NCI-H2196 (cell line): ENCODE data around the gene SNCA.
A peak's percentile ranks its signal among the peaks of the same experiment; 100 is the strongest.

Source experiments
- DNase-seq: peaks from one replicate; lab custom pipeline; 2025; ENCODE audit not compliant: unreplicated experiment; lab: John Stamatoyannopoulos, UW

The SNCA gene

GRCh38 chr4:89814362-89814761 is 22.6 kb downstream of the SNCA start:
- DNase-seq, result no peak

DNA sequence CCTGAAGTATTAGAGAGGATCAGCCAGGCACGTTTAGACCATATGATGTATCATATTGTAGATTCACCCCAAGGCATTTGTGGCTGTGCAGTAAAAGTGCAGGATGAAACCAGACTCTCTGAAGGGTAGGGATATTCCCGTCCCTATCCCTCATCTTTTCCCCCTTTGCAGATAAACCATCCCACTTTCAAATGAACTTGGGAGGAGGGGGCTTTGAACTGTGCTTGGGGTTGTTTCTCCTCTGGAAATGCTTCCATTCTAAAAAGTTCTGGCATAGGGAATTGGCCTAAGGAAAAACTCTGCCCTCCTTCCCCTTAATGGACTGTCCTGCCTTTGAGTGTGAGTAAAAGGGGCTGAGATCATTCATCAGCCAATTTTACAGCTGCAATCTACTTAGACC is 23.8 kb downstream of the SNCA start:
- DNase-seq, result no peak

GRCh38 chr4:89807441-89808140 is 29.4 kb downstream of the SNCA start:
- DNase-seq, result no peak

DNA sequence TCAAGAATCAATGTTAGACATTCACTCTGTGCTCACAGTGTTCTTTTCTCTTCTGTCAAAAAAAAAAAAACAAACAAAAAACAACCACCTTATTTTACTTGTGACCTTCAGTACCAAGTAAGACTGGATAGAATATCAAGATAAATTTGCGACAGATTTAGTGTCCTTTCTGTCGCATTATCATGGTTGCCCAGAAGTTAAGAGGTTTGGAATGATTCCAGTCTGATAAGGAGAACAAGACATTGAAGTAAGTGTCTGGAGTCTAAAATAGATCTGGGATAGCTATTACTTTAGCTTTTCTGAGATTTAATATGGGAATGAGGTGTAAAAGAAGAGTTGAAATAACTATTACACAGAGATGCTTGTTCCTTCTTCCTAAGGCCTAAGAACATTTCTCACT is 31.7 kb downstream of the SNCA start:
- no peak for DNase-seq

- no peak for DNase-seq
These were observed 33.0 kb downstream of the SNCA start for GRCh38 chr4:89803915-89804314.

DNA sequence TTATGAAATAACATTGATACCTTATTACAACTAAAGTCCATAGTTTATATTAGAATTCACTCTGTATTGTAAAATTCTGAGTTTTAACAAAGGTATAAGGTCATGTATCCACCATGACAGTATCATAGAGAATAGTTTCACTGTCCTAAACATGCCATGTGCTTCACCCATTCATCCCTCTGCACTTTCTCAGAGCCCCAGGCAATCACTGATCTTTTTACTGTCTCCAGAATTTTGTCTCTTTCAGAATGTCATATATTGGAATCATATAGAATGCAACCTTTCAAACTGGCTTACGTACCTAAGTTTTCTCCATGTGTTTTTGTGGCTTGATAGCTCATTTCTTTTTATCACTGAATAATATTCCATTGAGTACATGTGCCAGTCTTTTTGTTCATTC is 33.9 kb downstream of the SNCA start:
- DNase-seq, result no peak

DNA sequence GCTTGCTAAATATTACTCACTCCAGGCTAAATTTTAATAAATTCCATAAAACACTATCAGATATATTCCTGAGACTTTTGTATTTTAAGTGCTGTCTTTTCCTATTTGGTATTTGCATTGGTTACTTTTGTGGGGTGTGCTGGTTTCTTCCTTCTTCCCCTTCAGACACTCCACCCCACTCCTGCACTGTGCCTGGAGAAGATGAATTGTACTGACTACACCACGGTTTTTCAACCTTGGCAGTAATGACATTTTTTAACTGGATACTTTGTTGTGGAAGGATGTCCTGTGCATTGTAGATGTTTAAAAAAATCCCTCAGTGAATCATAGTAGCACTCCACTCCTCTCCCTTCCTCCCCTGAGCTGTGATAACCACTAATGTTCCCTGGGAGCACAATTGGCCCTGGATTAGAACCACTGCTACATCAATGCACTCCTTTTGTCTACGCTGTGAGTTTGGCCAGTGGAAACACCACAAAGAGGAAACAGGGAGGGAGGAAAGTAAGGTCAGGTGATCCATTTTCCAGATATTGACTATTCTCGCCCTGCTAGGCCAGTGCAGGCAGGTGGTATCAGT is 36.3 kb downstream of the SNCA start:
- DNase-seq, result no peak

- no peak for DNase-seq
These were observed 36.9 kb downstream of the SNCA start for GRCh38 chr4:89800012-89800516.

GRCh38 chr4:89799071-89799470 is 37.9 kb downstream of the SNCA start:
- no peak for DNase-seq

DNA sequence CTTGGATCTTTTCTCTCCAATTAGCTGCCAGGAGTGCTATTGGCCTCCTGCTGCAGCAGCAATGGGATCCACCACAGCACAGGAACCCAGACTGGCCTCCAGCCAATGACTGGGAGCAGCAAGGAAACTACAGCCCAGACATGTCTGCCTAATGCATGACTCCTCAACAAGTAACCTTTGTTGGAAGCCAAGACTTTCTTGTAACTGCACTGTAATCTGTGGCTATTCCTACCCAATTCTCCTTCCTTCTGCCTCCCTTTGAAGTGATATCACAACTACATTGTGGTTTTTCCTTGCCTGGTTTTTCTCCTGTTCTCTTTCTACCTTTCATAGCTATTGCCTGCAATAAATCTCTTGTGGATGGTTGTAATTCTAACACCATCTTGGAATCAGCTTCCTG is 39.8 kb downstream of the SNCA start:
- no peak for DNase-seq

- no peak for DNase-seq
These were observed 48.5 kb downstream of the SNCA start for GRCh38 chr4:89788206-89789072.

- no peak for DNase-seq
These were observed 52.2 kb downstream of the SNCA start for GRCh38 chr4:89784686-89785231.

- DNase-seq, result no peak
These were observed 55.6 kb downstream of the SNCA start for GRCh38 chr4:89781321-89781720.

DNA sequence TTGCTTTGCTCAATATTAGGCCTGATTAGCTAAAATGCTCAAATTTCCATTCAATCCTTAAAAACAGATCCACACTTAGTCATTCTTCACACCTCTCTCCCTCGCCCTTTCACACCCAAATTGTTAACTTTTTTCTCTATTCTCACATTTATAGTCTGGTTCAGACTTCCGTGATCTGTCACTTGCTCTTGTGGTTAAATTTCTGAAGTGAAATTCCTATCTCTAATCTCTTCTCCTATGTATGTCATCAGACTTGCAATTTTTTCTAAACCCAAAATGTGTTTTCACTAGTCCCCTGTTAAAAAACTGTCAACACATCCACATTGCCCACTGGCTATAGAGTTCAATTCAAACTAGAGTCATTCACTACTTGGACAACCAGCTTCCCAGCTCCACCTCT is 63.2 kb downstream of the SNCA start:
- no peak for DNase-seq

GRCh38 chr4:89769856-89770255 is 67.1 kb downstream of the SNCA start:
- no peak for DNase-seq

DNA sequence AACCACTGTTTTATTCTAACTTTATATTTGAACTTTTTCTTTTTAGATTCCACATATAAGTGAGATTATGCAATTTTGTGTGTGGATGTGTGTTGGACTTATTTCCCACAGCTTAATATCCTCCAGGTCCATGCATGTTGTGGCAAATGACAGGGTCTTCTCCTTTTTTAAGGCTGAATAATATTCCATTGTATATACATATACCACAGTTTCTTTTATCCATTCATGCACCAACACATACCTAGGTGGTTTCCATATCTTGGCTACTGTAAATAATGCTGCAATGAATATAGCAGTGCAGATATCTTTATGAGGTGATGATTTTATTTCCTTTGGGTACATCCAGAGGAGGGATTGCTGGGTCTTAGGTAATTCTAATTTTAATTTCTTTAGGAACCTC is 69.0 kb downstream of the SNCA start:
- DNase-seq, result no peak

GRCh38 chr4:89765966-89766365 is 71.0 kb downstream of the SNCA start:
- peak; percentile 14 for DNase-seq

GRCh38 chr4:89765528-89765927 is 71.4 kb downstream of the SNCA start:
- no peak for DNase-seq

GRCh38 chr4:89762311-89762710 is 74.7 kb downstream of the SNCA start:
- no peak for DNase-seq

- DNase-seq, result no peak
These were observed 77.5 kb downstream of the SNCA start for GRCh38 chr4:89759426-89759825.

- no peak for DNase-seq
These were observed 79.7 kb downstream of the SNCA start for GRCh38 chr4:89757154-89757719.
